ENCODE data around the gene ENTPD8.

- TF ChIP-seq CTCF (IDR thresholded peaks at IDR 0.05) (no peak), EP300 (IDR thresholded peaks at IDR 0.05) (no peak)
Observed at GRCh38 chr9:137462396-137462985, 21.3 kb upstream of the ENTPD8 start.
